ENCODE measurements around the gene PADI3.
"Not testable (repeated sequence)": the region's sequence is repeated elsewhere in the genome, so short reads cannot be mapped to it uniquely, and the experiment has no call there.

The PADI3 gene

GRCh38 chr1:17321857-17322390, 73.0 kb downstream of the PADI3 start:
- not testable (repeated sequence) for H3K36me3 ChIP-seq (ENCODE audit: control insufficient read depth, insufficient read depth, low read length); H3K27me3 ChIP-seq (ENCODE audit: control insufficient read depth, insufficient read depth, low read length, poor library complexity, severe bottlenecking); H3K27ac ChIP-seq (ENCODE audit: insufficient read depth, low read depth, low read length, poor library complexity, severe bottlenecking); H3K4me1 ChIP-seq (ENCODE audit: control insufficient read depth, insufficient read depth, low read length); H3K9me3 ChIP-seq (ENCODE audit: control insufficient read depth, low read length); H3K4me3 ChIP-seq (ENCODE audit: insufficient read depth, low read depth, low read length)
- WGBS, 2 experiments, result 91 to 94% methylated on average over 6 of the region's 6 CpGs

DNA sequence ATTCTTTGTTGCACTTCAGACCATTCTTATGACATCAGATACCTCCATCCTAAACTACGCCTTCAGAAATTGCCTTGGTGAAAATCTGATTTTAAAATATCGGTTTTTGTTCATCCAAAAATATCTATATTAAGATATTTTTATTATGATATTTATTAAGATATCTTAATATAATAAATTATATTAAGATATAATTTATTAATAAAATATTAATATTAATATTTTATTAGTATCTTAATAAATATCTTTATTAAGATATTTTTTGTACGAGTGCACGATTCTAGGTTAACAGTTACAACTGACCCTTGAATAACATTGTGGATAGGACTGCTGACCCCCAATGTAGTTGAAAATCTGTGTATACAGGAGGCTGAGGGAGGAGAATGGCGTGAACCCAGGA, 80.0 kb downstream of the PADI3 start:
- WGBS, 2 experiments, result 72 to 98% methylated on average over 3 to 4 of the region's 5 CpGs
- H3K36me3 ChIP-seq (ENCODE audit: control insufficient read depth, insufficient read depth, low read length), result no peaks in the 10 kb centered on the region
- no peak overlapping the region for H3K27ac ChIP-seq (ENCODE audit: insufficient read depth, low read depth, low read length, poor library complexity, severe bottlenecking)

GRCh38 chr1:17329610-17330009, 80.7 kb downstream of the PADI3 start:
- Histone ChIP-seq H3K4me3 (ENCODE audit: insufficient read depth, low read depth, low read length) (no peak overlapping the region), H3K36me3 (ENCODE audit: control insufficient read depth, insufficient read depth, low read length) (no peaks in the 10 kb centered on the region), H3K4me1 (ENCODE audit: control insufficient read depth, insufficient read depth, low read length) (no peaks in the 10 kb centered on the region), H3K27me3 (ENCODE audit: control insufficient read depth, insufficient read depth, low read length, poor library complexity, severe bottlenecking) (no peaks in the 10 kb centered on the region), H3K9me3 (ENCODE audit: control insufficient read depth, low read length) (no peaks in the 10 kb centered on the region), H3K27ac (ENCODE audit: insufficient read depth, low read depth, low read length, poor library complexity, severe bottlenecking) (no peak overlapping the region)
- 90 to 96% methylated on average over 4 of the region's 4 CpGs for WGBS, 2 experiments

More for the DNA sequence above, 80.0 kb downstream of the PADI3 start:
- Histone ChIP-seq H3K9me3 (ENCODE audit: control insufficient read depth, low read length) (no peaks in the 10 kb centered on the region), H3K27me3 (ENCODE audit: control insufficient read depth, insufficient read depth, low read length, poor library complexity, severe bottlenecking) (no peaks in the 10 kb centered on the region), H3K4me3 (ENCODE audit: insufficient read depth, low read depth, low read length) (no peak overlapping the region), H3K4me1 (ENCODE audit: control insufficient read depth, insufficient read depth, low read length) (no peaks in the 10 kb centered on the region)

GRCh38 chr1:17330856-17331255, 82.0 kb downstream of the PADI3 start:
- no peak overlapping the region for H3K27ac ChIP-seq (ENCODE audit: insufficient read depth, low read depth, low read length, poor library complexity, severe bottlenecking)
- WGBS, 2 experiments, result 77 to 79% methylated on average over 7 of the region's 7 CpGs
- no peaks in the 10 kb centered on the region for H3K9me3 ChIP-seq (ENCODE audit: control insufficient read depth, low read length)
- H3K4me3 ChIP-seq (ENCODE audit: insufficient read depth, low read depth, low read length), result no peak overlapping the region
- no peaks in the 10 kb centered on the region for H3K36me3 ChIP-seq (ENCODE audit: control insufficient read depth, insufficient read depth, low read length)
- no peaks in the 10 kb centered on the region for H3K27me3 ChIP-seq (ENCODE audit: control insufficient read depth, insufficient read depth, low read length, poor library complexity, severe bottlenecking)
- no peaks in the 10 kb centered on the region for H3K4me1 ChIP-seq (ENCODE audit: control insufficient read depth, insufficient read depth, low read length)

- 93 to 94% methylated on average over 8 of the region's 8 CpGs for WGBS, 2 experiments
- Histone ChIP-seq H3K9me3 (ENCODE audit: control insufficient read depth, low read length) (no peaks in the 10 kb centered on the region), H3K36me3 (ENCODE audit: control insufficient read depth, insufficient read depth, low read length) (no peaks in the 10 kb centered on the region), H3K4me3 (ENCODE audit: insufficient read depth, low read depth, low read length) (no peak overlapping the region), H3K27ac (ENCODE audit: insufficient read depth, low read depth, low read length, poor library complexity, severe bottlenecking) (no peak overlapping the region), H3K4me1 (ENCODE audit: control insufficient read depth, insufficient read depth, low read length) (no peaks in the 10 kb centered on the region), H3K27me3 (ENCODE audit: control insufficient read depth, insufficient read depth, low read length, poor library complexity, severe bottlenecking) (peaks cover 4% of the 10 kb centered on the region)
Measured at GRCh38 chr1:17333081-17333480, 84.2 kb downstream of the PADI3 start.
